Measurements from ENCODE around the gene SYNPR.

SYNPR gene

DNA sequence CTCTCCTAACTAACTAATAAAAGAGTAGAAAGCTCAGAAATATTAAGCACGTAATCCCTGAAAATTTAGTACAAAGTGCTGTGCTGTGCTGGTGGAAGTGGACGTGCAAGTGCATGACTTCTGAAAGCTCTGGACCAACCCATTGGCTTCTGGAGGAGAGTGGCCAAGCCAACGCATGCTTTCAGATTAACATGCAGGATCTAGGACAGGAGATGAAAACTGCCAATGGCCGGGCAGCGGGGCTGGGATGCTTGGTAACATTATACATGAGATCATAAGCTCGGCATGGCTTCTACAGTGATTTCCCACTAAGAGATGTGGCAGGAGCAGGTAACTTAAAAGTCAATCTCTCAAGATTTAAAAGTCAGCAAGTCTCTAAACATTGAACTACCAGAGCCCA, 203.5 kb downstream of the SYNPR start:
- TF ChIP-seq, protein P1, sequence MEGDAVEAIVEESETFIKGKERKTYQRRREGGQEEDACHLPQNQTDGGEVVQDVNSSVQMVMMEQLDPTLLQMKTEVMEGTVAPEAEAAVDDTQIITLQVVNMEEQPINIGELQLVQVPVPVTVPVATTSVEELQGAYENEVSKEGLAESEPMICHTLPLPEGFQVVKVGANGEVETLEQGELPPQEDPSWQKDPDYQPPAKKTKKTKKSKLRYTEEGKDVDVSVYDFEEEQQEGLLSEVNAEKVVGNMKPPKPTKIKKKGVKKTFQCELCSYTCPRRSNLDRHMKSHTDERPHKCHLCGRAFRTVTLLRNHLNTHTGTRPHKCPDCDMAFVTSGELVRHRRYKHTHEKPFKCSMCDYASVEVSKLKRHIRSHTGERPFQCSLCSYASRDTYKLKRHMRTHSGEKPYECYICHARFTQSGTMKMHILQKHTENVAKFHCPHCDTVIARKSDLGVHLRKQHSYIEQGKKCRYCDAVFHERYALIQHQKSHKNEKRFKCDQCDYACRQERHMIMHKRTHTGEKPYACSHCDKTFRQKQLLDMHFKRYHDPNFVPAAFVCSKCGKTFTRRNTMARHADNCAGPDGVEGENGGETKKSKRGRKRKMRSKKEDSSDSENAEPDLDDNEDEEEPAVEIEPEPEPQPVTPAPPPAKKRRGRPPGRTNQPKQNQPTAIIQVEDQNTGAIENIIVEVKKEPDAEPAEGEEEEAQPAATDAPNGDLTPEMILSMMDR (IDR thresholded peaks at IDR 0.05; ENCODE audit: low read depth, low read length) = no peak
- no peak overlapping the region for H3K4me3 ChIP-seq (replicated peaks in 1 of 2; ENCODE audit: low read depth in 2 of 2, low read length in 2 of 2)
- DNase-seq (ENCODE audit: low read depth in 2 of 2) = no peak

DNA sequence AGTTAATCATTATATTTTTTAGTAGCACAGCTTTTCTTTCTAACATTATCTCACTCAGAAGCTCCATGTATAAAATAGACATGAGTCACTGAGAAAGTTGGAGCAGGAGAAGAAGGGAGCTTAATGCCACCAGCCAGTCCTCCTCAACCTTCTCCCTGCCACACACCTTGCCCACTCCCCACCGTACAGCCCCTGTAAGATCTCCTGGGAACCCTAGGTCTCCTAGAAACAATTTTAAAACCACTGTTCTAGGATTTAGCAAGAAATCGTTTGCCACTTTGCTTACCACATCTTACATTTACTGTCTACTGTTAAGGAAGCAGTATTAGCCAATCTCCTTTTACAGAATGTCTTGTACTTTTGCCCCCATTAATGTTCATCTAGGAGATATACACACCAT, 204.2 kb downstream of the SYNPR start:
- TF ChIP-seq, protein P1 (IDR thresholded peaks at IDR 0.05; ENCODE audit: low read depth, low read length) = no peak
- no peak for DNase-seq (ENCODE audit: low read depth in 2 of 2)
- H3K4me3 ChIP-seq (replicated peaks in 1 of 2; ENCODE audit: low read depth in 2 of 2, low read length in 2 of 2) = no peak overlapping the region

DNA sequence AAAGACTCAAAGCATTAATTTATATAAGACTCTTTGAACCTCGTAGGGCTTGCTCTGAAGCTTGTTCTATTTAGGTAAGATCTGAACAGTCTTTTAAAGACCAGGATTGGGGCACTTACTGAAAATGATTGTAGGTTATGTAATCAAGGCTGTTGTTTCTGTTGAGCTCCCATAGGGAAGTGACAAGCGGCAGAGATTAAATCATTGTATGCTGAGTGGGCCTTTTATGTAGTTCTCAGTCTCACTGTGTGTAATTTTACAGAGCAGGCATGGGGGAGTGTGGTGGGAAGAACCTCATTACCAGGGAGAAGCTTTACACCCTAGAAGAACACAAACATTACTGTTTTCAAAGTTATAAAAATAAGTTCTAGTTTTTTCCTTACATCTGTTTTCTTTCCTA, 214.4 kb downstream of the SYNPR start:
- H3K4me3 ChIP-seq (replicated peaks in 1 of 2; ENCODE audit: low read depth in 2 of 2, low read length in 2 of 2) = no peak overlapping the region
- TF ChIP-seq, protein P1 (IDR thresholded peaks at IDR 0.05; ENCODE audit: low read depth, low read length) = no peak
- DNase-seq (ENCODE audit: low read depth in 2 of 2) = no peak

DNA sequence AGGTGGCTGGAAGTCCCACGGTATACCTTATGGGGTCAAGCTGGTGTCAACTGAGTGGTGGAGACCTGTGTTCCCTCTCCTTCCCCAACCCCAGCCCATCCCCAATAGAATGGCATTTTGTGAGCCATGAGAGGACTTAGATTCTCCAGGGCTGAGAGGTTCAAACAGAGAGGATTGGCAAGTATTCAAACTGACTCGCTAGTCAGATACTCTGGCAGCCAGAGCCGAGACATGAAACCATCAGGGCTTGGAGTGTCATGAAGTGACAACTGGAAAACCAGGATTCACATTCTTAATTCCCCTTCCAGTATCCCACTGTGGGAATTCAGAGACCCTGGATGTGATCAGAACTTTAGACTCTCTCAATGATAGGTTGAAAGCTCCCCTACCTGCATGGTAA, 215.0 kb downstream of the SYNPR start:
- DNase-seq (ENCODE audit: low read depth in 2 of 2) = no peak
- TF ChIP-seq, protein P1 (IDR thresholded peaks at IDR 0.05; ENCODE audit: low read depth, low read length) = no peak
- H3K4me3 ChIP-seq (replicated peaks in 1 of 2; ENCODE audit: low read depth in 2 of 2, low read length in 2 of 2) = no peak overlapping the region

DNA sequence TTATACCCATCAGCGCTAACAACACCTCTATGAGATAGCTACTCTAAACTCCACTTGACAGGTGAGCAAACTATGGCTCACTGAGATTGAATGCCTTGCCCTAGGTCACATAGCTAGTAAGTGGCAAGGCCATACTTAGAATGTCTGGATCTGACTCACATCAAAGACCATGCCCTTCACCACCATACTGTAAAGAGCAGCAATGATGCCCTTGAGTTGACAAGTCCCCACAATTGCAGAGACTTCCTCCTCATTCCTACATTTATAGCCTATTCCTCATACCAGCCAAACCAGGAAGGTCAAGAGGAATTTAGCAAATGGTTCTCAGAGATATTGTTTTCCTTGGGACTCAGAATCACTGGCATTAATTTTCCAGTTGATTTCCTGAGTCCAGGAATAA, 216.5 kb downstream of the SYNPR start:
- TF ChIP-seq, protein P1 (IDR thresholded peaks at IDR 0.05; ENCODE audit: low read depth, low read length) = no peak
- DNase-seq (ENCODE audit: low read depth in 2 of 2) = no peak
- H3K4me3 ChIP-seq (replicated peaks in 1 of 2; ENCODE audit: low read depth in 2 of 2, low read length in 2 of 2) = no peak overlapping the region

DNA sequence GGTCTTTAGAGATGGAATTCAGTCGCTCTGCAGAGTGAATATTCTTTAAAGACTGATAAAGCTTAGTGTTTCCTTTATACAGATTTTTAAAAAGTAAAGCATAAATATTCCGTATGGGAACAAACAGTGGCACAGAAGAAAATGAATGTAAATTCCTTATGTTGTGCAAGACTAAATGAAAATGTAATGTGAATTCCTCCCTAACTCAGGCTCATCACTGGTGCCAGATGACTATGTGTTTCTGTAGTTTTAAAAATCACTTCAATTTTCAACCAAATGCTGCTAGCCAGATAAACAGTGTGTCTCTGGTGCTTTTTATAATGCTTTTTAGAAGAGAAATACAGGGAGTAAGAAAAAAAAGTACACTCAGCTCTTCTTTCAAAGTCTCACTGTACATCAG, 219.5 kb downstream of the SYNPR start:
- no peak overlapping the region for H3K4me3 ChIP-seq (replicated peaks in 1 of 2; ENCODE audit: low read depth in 2 of 2, low read length in 2 of 2)

DNA sequence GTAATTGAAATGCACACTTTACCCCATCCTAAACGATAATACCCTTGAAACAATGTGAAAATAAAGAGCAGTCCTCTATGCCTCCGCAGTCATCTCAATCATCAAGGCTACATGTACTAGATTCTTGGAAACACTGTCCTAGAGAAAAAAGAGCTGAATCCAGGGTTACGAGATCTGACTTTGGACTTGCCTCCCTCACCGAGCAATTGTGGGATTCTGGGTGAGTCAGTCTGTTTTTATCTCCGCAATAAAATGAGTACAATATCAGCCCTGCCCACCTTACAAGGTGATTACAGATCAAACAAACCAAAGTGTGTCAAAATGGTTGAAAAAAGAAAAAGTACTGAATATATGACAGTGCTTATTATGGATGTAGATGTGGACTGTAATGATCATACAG, 222.1 kb downstream of the SYNPR start:
- TF ChIP-seq, protein P1 (IDR thresholded peaks at IDR 0.05; ENCODE audit: low read depth, low read length) = no peak
- no peak overlapping the region for H3K4me3 ChIP-seq (replicated peaks in 1 of 2; ENCODE audit: low read depth in 2 of 2, low read length in 2 of 2)

More for the DNA sequence above, 219.5 kb downstream of the SYNPR start:
- DNase-seq (ENCODE audit: low read depth in 2 of 2) = no peak
- TF ChIP-seq, protein P1 (IDR thresholded peaks at IDR 0.05; ENCODE audit: low read depth, low read length) = no peak

More for the DNA sequence above, 222.1 kb downstream of the SYNPR start:
- DNase-seq (ENCODE audit: low read depth in 2 of 2) = no peak
